ENCODE data around the gene SIGLEC7.

SIGLEC7 gene

GRCh38 chr19:51108805-51109146 lies 33.3 kb upstream of the SIGLEC7 start:
- no peak for TF ChIP-seq POLR2A (IDR thresholded peaks at IDR 0.05; ENCODE audit: extremely low read depth, insufficient read length)
- TF ChIP-seq CTCF (IDR thresholded peaks at IDR 0.05; ENCODE audit: low read depth, low read length) = no peak
- peak; percentile 29; the same call in 1 of the 2 replicates for TF ChIP-seq MAX (IDR thresholded peaks at IDR 0.05; ENCODE audit: low read depth, low read length)
- no peak for TF ChIP-seq MYC (IDR thresholded peaks at IDR 0.05; ENCODE audit: low read depth, low read length)
- DNase-seq (ENCODE audit: low read depth) = no peak
- H3K4me3 ChIP-seq (ENCODE audit: low read depth, low read length) = peak overlapping the region; percentile 62

GRCh38 chr19:51110666-51110971 lies 31.5 kb upstream of the SIGLEC7 start:
- no peak overlapping the region for H3K4me3 ChIP-seq (ENCODE audit: low read depth, low read length)
- DNase-seq (ENCODE audit: low read depth) = no peak
- TF ChIP-seq MAX (IDR thresholded peaks at IDR 0.05; ENCODE audit: low read depth, low read length) = no peak
- TF ChIP-seq POLR2A (IDR thresholded peaks at IDR 0.05; ENCODE audit: extremely low read depth, insufficient read length) = no peak
- no peak for TF ChIP-seq CTCF (IDR thresholded peaks at IDR 0.05; ENCODE audit: low read depth, low read length)
- no peak for TF ChIP-seq MYC (IDR thresholded peaks at IDR 0.05; ENCODE audit: low read depth, low read length)

GRCh38 chr19:51111606-51112005 lies 30.5 kb upstream of the SIGLEC7 start:
- TF ChIP-seq MAX (IDR thresholded peaks at IDR 0.05; ENCODE audit: low read depth, low read length) = no peak
- peak; percentile 43 for TF ChIP-seq CTCF (IDR thresholded peaks at IDR 0.05; ENCODE audit: low read depth, low read length)
- TF ChIP-seq MYC (IDR thresholded peaks at IDR 0.05; ENCODE audit: low read depth, low read length) = no peak
- DNase-seq (ENCODE audit: low read depth) = peak; percentile 25
- H3K4me3 ChIP-seq (ENCODE audit: low read depth, low read length) = no peak overlapping the region

GRCh38 chr19:51114087-51114729 lies 27.9 kb upstream of the SIGLEC7 start:
- H3K4me3 ChIP-seq (ENCODE audit: low read depth, low read length) = no peak overlapping the region
- TF ChIP-seq MAX (IDR thresholded peaks at IDR 0.05; ENCODE audit: low read depth, low read length) (no peak), POLR2A (IDR thresholded peaks at IDR 0.05; ENCODE audit: extremely low read depth, insufficient read length) (no peak), MYC (IDR thresholded peaks at IDR 0.05; ENCODE audit: low read depth, low read length) (no peak), CTCF (IDR thresholded peaks at IDR 0.05; ENCODE audit: low read depth, low read length) (no peak)
- no peak for DNase-seq (ENCODE audit: low read depth)

- no peak overlapping the region for H3K4me3 ChIP-seq (ENCODE audit: low read depth, low read length)
- no peak for DNase-seq (ENCODE audit: low read depth)
- TF ChIP-seq POLR2A (IDR thresholded peaks at IDR 0.05; ENCODE audit: extremely low read depth, insufficient read length) = no peak
- no peak for TF ChIP-seq CTCF (IDR thresholded peaks at IDR 0.05; ENCODE audit: low read depth, low read length)
- TF ChIP-seq MYC (IDR thresholded peaks at IDR 0.05; ENCODE audit: low read depth, low read length) = no peak
- TF ChIP-seq MAX (IDR thresholded peaks at IDR 0.05; ENCODE audit: low read depth, low read length) = no peak
Observed at GRCh38 chr19:51116736-51117286, 25.3 kb upstream of the SIGLEC7 start.

Data from NB4 (cell line).